OCI-LY1 (cell line): ENCODE data around the gene SRSF5.

Experiments used
- H2AFZ ChIP-seq: fragments of 200-600 bp; sonication (generic), shearing (Covaris generic); 2 replicates; pipeline ENCODE4 v1.6.0; 2014; ENCODE audit warnings: antibody characterized with exemption, mild to moderate bottlenecking, low read length
- H3F3A ChIP-seq: fragments of 200-600 bp; sonication (generic), shearing (Covaris generic); 2 replicates; pipeline ENCODE4 v1.6.0; 2014; ENCODE audit warnings: mild to moderate bottlenecking, antibody characterized with exemption, low read length, moderate library complexity; ENCODE audit not compliant: insufficient read depth
- H3K27ac ChIP-seq: fragments of 200-600 bp; sonication (generic); 2 replicates; pipeline ENCODE4 v1.5.1; 2014; ENCODE audit warnings: low read length, mixed run types, mild to moderate bottlenecking, low read depth; ENCODE audit not compliant: poor library complexity, severe bottlenecking
- H3K27me3 ChIP-seq: fragments of 200-600 bp; sonication (generic); 2 replicates; pipeline ENCODE4 v1.6.0; 2014; ENCODE audit warnings: antibody characterized with exemption, mild to moderate bottlenecking, low read length, moderate library complexity; ENCODE audit not compliant: insufficient read depth
- H3K36me3 ChIP-seq: fragments of 200-600 bp; sonication (generic); 2 replicates; pipeline ENCODE4 v1.6.1; 2014; ENCODE audit warnings: mild to moderate bottlenecking, antibody characterized with exemption, low read length, moderate library complexity, mixed read lengths; ENCODE audit not compliant: insufficient read depth
- H3K4me1 ChIP-seq: fragments of 200-600 bp; sonication (generic); 2 replicates; pipeline ENCODE4 v1.5.1; 2014; ENCODE audit warnings: mild to moderate bottlenecking, low read length, moderate library complexity; ENCODE audit not compliant: insufficient read depth, severe bottlenecking
- H3K4me2 ChIP-seq: fragments of 200-600 bp; sonication (generic), shearing (Covaris generic); 2 replicates; pipeline ENCODE4 v1.6.1; 2014; ENCODE audit warnings: low read length
- H3K4me3 ChIP-seq: fragments of 200-600 bp; sonication (generic); 2 replicates; pipeline ENCODE4 v1.5.1; 2014; ENCODE audit warnings: low read length, low read depth, mild to moderate bottlenecking, mixed read lengths; ENCODE audit not compliant: poor library complexity, severe bottlenecking
- H3K79me2 ChIP-seq: fragments of 200-600 bp; shearing (Covaris generic); 2 replicates; pipeline ENCODE4 v1.6.1; 2016; ENCODE audit warnings: mixed run types, low read length, mixed read lengths; ENCODE audit not compliant: insufficient read depth
- H3K9ac ChIP-seq: fragments of 200-600 bp; sonication (generic), shearing (Covaris generic); 2 replicates; pipeline ENCODE4 v1.6.1; 2014; ENCODE audit warnings: mild to moderate bottlenecking, low read length, mixed read lengths
- H3K9me2 ChIP-seq: fragments of 200-600 bp; sonication (generic), shearing (Covaris generic); 2 replicates; pipeline ENCODE4 v1.6.1; 2014; ENCODE audit warnings: low read depth, mild to moderate bottlenecking, low read length, mixed read lengths
- H3K9me3 ChIP-seq: fragments of 200-600 bp; shearing (Covaris generic); 2 replicates; pipeline ENCODE4 v1.6.1; 2014; ENCODE audit warnings: low read length, mixed read lengths
- H4K20me1 ChIP-seq: fragments of 200-600 bp; sonication (generic), shearing (Covaris generic); 2 replicates; pipeline ENCODE4 v1.6.0; 2016; ENCODE audit warnings: mild to moderate bottlenecking, low read length; ENCODE audit not compliant: insufficient read depth
- CTCF ChIP-seq: fragments of 200-600 bp; sonication (generic), shearing (Covaris generic); IDR thresholded peaks from 2 replicates; pipeline ENCODE4 v1.5.1; 2017; ENCODE audit warnings: mild to moderate bottlenecking, antibody characterized with exemption, low read length, moderate library complexity, mixed read lengths
- EZH2 ChIP-seq: fragments of 200-600 bp; sonication (generic), shearing (Covaris generic); IDR thresholded peaks from 2 replicates; pipeline ENCODE4 v1.8.0; 2017; ENCODE audit warnings: borderline replicate concordance, mixed run types, mild to moderate bottlenecking, antibody characterized with exemption, low read length, moderate library complexity, mixed read lengths

Gene SRSF5

GRCh38 chr14:69771136-69771535 is 4.2 kb downstream of the SRSF5 start:
- TF ChIP-seq EZH2 (no peak), CTCF (no peak)
- Histone ChIP-seq H3K4me2 (no peak overlapping the region), H3K4me3 (no peak overlapping the region), H3K36me3 (peaks cover 89% of the 10 kb centered on the region), H3K9me3 (no peaks in the 10 kb centered on the region), H3K9me2 (no peaks in the 10 kb centered on the region), H3F3A (peaks cover 8% of the 10 kb centered on the region; the same call in 1 of the 2 replicates), H3K27ac (no peak overlapping the region), H3K27me3 (no peaks in the 10 kb centered on the region), H3K79me2 (peaks cover 26% of the 10 kb centered on the region), H3K9ac (no peak overlapping the region), H4K20me1 (peaks cover 7% of the 10 kb centered on the region; the same call in 1 of the 2 replicates), H2AFZ (no peak overlapping the region), H3K4me1 (peaks cover 20% of the 10 kb centered on the region)

- peaks cover 97% of the 10 kb centered on the region for H3K36me3 ChIP-seq
- no peak overlapping the region for H3K4me2 ChIP-seq
- H3K27ac ChIP-seq: no peak overlapping the region
- no peak overlapping the region for H3K4me3 ChIP-seq
- peaks cover 8% of the 10 kb centered on the region; the same call in 1 of the 2 replicates for H3F3A ChIP-seq
- TF ChIP-seq EZH2 (no peak), CTCF (no peak)
- peaks cover 7% of the 10 kb centered on the region; the same call in 1 of the 2 replicates for H4K20me1 ChIP-seq
- H3K9me3 ChIP-seq: no peaks in the 10 kb centered on the region
- H3K27me3 ChIP-seq: no peaks in the 10 kb centered on the region
- peaks cover 15% of the 10 kb centered on the region for H3K4me1 ChIP-seq
- H3K79me2 ChIP-seq: peaks cover 26% of the 10 kb centered on the region
- H3K9ac ChIP-seq: no peak overlapping the region
- H3K9me2 ChIP-seq: no peaks in the 10 kb centered on the region
- H2AFZ ChIP-seq: no peak overlapping the region
Measured at GRCh38 chr14:69772082-69773017, 5.4 kb downstream of the SRSF5 start.

- Histone ChIP-seq H3F3A (peaks cover 8% of the 10 kb centered on the region; the same call in 1 of the 2 replicates), H3K27ac (no peak overlapping the region), H3K9ac (no peak overlapping the region), H3K4me1 (peaks cover 7% of the 10 kb centered on the region), H3K9me3 (no peaks in the 10 kb centered on the region), H3K79me2 (peaks cover 15% of the 10 kb centered on the region; the same call in 1 of the 2 replicates), H4K20me1 (peaks cover 3% of the 10 kb centered on the region; the same call in 1 of the 2 replicates), H2AFZ (no peak overlapping the region), H3K36me3 (peaks cover 99% of the 10 kb centered on the region), H3K9me2 (no peaks in the 10 kb centered on the region), H3K4me3 (no peak overlapping the region), H3K27me3 (no peaks in the 10 kb centered on the region), H3K4me2 (no peak overlapping the region)
- TF ChIP-seq CTCF (no peak), EZH2 (no peak)
Measured at GRCh38 chr14:69773571-69774276, 6.8 kb downstream of the SRSF5 start.
